Astrocyte of the spinal cord (primary cell): Measurements from ENCODE around the gene SLC31A1.
"Not testable (repeated sequence)": the region's sequence is repeated elsewhere in the genome, so short reads cannot be mapped to it uniquely, and the experiment has no call there.

Experiments used
- DNase-seq: peaks from one replicate; pipeline ENCODE4 v3.0.0; 2011; ENCODE audit warnings: low read depth, low spot score
- H3K4me3 ChIP-seq: 2 replicates; pipeline ENCODE4 v1.5.1; 2011; ENCODE audit warnings: low read depth, mild to moderate bottlenecking, low read length, moderate library complexity
- CTCF ChIP-seq: IDR thresholded peaks from 2 replicates; pipeline ENCODE4 v1.5.1; 2012; ENCODE audit warnings: low read depth, mild to moderate bottlenecking, low read length, inconsistent platforms
- in situ Hi-C: cut with HindIII; loops from 2 replicates; pipeline ENCODE4 v1.10.0; 2017; ENCODE audit warnings: low sequenced_read_pairs

SLC31A1 gene

GRCh38 chr9:113278840-113279239 is 57.5 kb downstream of the SLC31A1 start:
- in situ Hi-C loops = no loop called here
- no peak overlapping the region for H3K4me3 ChIP-seq
- TF ChIP-seq CTCF = no peak
- no peak for DNase-seq

GRCh38 chr9:113281356-113281755 is 60.0 kb downstream of the SLC31A1 start:
- no peak overlapping the region for H3K4me3 ChIP-seq
- TF ChIP-seq CTCF = no peak
- no peak for DNase-seq
- in situ Hi-C loops = no loop called here

GRCh38 chr9:113289091-113289490 is 67.7 kb downstream of the SLC31A1 start:
- no peak for TF ChIP-seq CTCF
- in situ Hi-C loops = no loop called here
- no peak overlapping the region for H3K4me3 ChIP-seq
- DNase-seq = no peak

GRCh38 chr9:113290052-113290607 is 68.8 kb downstream of the SLC31A1 start:
- no peak for DNase-seq
- TF ChIP-seq CTCF = no peak
- no peak overlapping the region for H3K4me3 ChIP-seq
- in situ Hi-C loops = no loop called here

GRCh38 chr9:113293285-113293878 is 72.0 kb downstream of the SLC31A1 start:
- TF ChIP-seq CTCF = no peak

GRCh38 chr9:113296247-113296646 is 74.9 kb downstream of the SLC31A1 start:
- DNase-seq, in situ Hi-C loops, H3K4me3 ChIP-seq: not testable (repeated sequence)

More at GRCh38 chr9:113293285-113293878, 72.0 kb downstream of the SLC31A1 start:
- no peak for DNase-seq
- in situ Hi-C loops = no loop called here
- no peak overlapping the region for H3K4me3 ChIP-seq

- no peak overlapping the region for H3K4me3 ChIP-seq
- TF ChIP-seq CTCF = no peak
- in situ Hi-C loops = no loop called here
- DNase-seq = no peak
Measured at GRCh38 chr9:113296796-113297558, 75.6 kb downstream of the SLC31A1 start.
